Heart left ventricle (tissue), 16 donors: Measurements from ENCODE around the gene TEDC1. TPM values are rescaled to one million over a fixed set of nuclear protein-coding genes. Genes with fewer than 3 reads are reported as not detected.

ENCODE experiments used
- ATAC-seq, 4 donors: fragments of 200-7000 bp; cut with Tn5 transposase; one replicate each; pipeline ENCODE4 v1.9.1; 2020 to 2022; ENCODE audit warnings: moderate library complexity in 4 of 4, mild to moderate bottlenecking in 3 of 4, moderate number of reproducible peaks in 1 of 4
- DNase-seq, 5 donors: peaks; one replicate each; pipeline ENCODE4 v3.0.0-alpha.2; 2020
- H3K27ac ChIP-seq, 12 donors: fragments of 200-600 bp; sonication (generic) in 4 of 12; one replicate each; pipeline versions ENCODE4 v1.5.0 to v1.8.0; 2016 to 2022; ENCODE audit warnings: mild to moderate bottlenecking in 2 of 12
- H3K27me3 ChIP-seq, 9 donors: fragments of 200-600 bp; sonication (generic) in 2 of 9; one replicate each; pipeline versions ENCODE4 v1.5.1 to v1.8.0; 2016 to 2022; ENCODE audit warnings: mild to moderate bottlenecking in 3 of 9
- H3K36me3 ChIP-seq, 9 donors: fragments of 200-600 bp; sonication (generic) in 2 of 9; one replicate each; pipeline versions ENCODE4 v1.5.0 to v1.8.0; 2018 to 2022; ENCODE audit warnings: mild to moderate bottlenecking in 2 of 9
- H3K4me1 ChIP-seq, 12 donors: fragments of 200-600 bp; sonication (generic) in 4 of 12; one replicate each; pipeline versions ENCODE4 v1.5.0 to v1.8.0; 2016 to 2022; ENCODE audit warnings: mild to moderate bottlenecking in 3 of 12
- H3K4me3 ChIP-seq, 12 donors: fragments of 200-600 bp; sonication (generic) in 4 of 12; one replicate each; pipeline versions ENCODE4 v1.5.0 to v1.8.0; 2017 to 2022; ENCODE audit warnings: mild to moderate bottlenecking in 9 of 12, moderate library complexity in 4 of 12
- H3K9me3 ChIP-seq, 12 donors: fragments of 200-600 bp; sonication (generic) in 4 of 12; one replicate each; pipeline versions ENCODE4 v1.5.0 to v1.8.0; 2016 to 2022; ENCODE audit warnings: mild to moderate bottlenecking in 1 of 12
- POLR2A ChIP-seq, 2 donors: fragments of 450-650 bp; IDR thresholded peaks; one replicate each; pipeline ENCODE4 v1.6.1; 2017; ENCODE audit warnings: antibody characterized with exemption in 2 of 2, mild to moderate bottlenecking in 2 of 2, moderate library complexity in 2 of 2
- WGBS, 4 donors: extraction: QIAGEN DNeasy Blood & Tissue Kit in 2 of 4; methylation state at CpG; one replicate each; pipeline versions ENCODE4 v1.1.5 to v1.1.7; 2013 to 2018; 5-methylcytosine and 5-hydroxymethylcytosine counted together
- intact Hi-C, 10 donors: fragments of 100-400 bp; cut with DNase I; formaldehyde crosslinking; loops; one replicate each; pipeline versions ENCODE4 v1.11.1 to v1.14.2; 2022
- polyA plus RNA-seq, 2 donors: library from polyadenylated mRNA; stranded (reverse); fragments of 200-250 nt; gene quantifications; one replicate each; pipeline ENCODE4 v1.2.3, GENCODE V29; 2013
- total RNA-seq, 9 donors: library from RNA; depleted of rRNA in 2 of 9; stranded (reverse); fragments of >200 nt in 2 of 9; fragmentation: NEBNext Ultra II Directional in 3 of 9; extraction: Animal tissue kit (Norgen Biotek cat#: 25700) in 3 of 9; gene quantifications; one replicate each; pipeline versions ENCODE4 v1.1.0 to v1.2.4, GENCODE V29; 2016 to 2023
- TF ChIP-seq, protein P1 (sequence below), 12 donors: fragments of 200-600 bp; sonication (generic) in 4 of 12; IDR thresholded peaks; one replicate each; pipeline versions ENCODE4 v1.5.0 to v1.8.0; 2018 to 2022; ENCODE audit warnings: antibody characterized with exemption in 12 of 12, mild to moderate bottlenecking in 5 of 12
- donor health status: ischemic (EF 13 %, LVEDD 7.1; RV severe dilation, severe dysfunction).
- donor health status: healthy with polysubstance abuse.
- donor health status: DM: no; HTN: yes; CAD: no.
- donor health status: DM: no; HTN: no; CAD: no.
- donor health status: ischemic (EF 25% LVEDD 6.9; RV normal size, moderate dysfunction).
- donor health status: ischemic (EF 25% LVEDD 5.7; RV mildly dilated, moderate dysfunction).
- donor health status: healthy.
- donor health status: DM: yes; HTN: yes; CAD: no.
- donor health status: ischemic (EF 35%, LVEDD 5.7; RV mildly dilated, moderate dysfunction).
- donor health status: nonischemic (EF 11% LVEDD 7.7; RV severe dilation, severe dysfunction).
- donor health status: DM: yes; HTN: yes; CAD: no.
- donor health status: PGD.
- donor health status: ischemic (EF 29% LVEDD 5.4; RV normal size, mild dysfunction).
- donor health status: nonischemic (EF 23%, LVEDD 6.1; RV moderate dilation, normal function).

The TEDC1 gene
- total and polyA plus RNA-seq, 11 donors: 0.94 to 12.4 (median 3.7) TPM

GRCh38 chr14:105492031-105492970, 1.3 kb downstream of the TEDC1 start:
- H3K27ac ChIP-seq: peak overlapping the region in 3 of 12 donors; percentile 92 to 94 (median 93)
- H3K9me3 ChIP-seq: no peaks in the 10 kb centered on the region
- no peak for ATAC-seq
- no peaks in the 10 kb centered on the region for H3K27me3 ChIP-seq
- peaks cover 0 to 9% (median 0%) of the 10 kb centered on the region in 9 donors for H3K36me3 ChIP-seq
- 72 to 84% (median 76%) methylated on average over 17 to 24 of the region's 24 CpGs for WGBS, 4 donors
- H3K4me3 ChIP-seq: peak overlapping the region in 5 of 12 donors; percentile 66 to 86 (median 84)
- TF ChIP-seq POLR2A (IDR thresholded peaks at IDR 0.05): no peak
- TF ChIP-seq, protein P1, sequence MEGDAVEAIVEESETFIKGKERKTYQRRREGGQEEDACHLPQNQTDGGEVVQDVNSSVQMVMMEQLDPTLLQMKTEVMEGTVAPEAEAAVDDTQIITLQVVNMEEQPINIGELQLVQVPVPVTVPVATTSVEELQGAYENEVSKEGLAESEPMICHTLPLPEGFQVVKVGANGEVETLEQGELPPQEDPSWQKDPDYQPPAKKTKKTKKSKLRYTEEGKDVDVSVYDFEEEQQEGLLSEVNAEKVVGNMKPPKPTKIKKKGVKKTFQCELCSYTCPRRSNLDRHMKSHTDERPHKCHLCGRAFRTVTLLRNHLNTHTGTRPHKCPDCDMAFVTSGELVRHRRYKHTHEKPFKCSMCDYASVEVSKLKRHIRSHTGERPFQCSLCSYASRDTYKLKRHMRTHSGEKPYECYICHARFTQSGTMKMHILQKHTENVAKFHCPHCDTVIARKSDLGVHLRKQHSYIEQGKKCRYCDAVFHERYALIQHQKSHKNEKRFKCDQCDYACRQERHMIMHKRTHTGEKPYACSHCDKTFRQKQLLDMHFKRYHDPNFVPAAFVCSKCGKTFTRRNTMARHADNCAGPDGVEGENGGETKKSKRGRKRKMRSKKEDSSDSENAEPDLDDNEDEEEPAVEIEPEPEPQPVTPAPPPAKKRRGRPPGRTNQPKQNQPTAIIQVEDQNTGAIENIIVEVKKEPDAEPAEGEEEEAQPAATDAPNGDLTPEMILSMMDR (IDR thresholded peaks at IDR 0.05): no peak
- DNase-seq: peak in 4 of 5 donors; percentile 43 to 76 (median 50)
- peaks cover 9 to 58% (median 38%) of the 10 kb centered on the region in 12 donors for H3K4me1 ChIP-seq
- intact Hi-C loops: loop anchor here in 4 of 10 donors (5.0 kb wide), 4 partner anchors 35 to 190 kb away; partner anchors contain the start of genes BRF1 (in 1 of the 4), PACS2 (in 1 of the 4) and TMEM121 (in 1 of the 4)

- H3K9me3 ChIP-seq: no peaks in the 10 kb centered on the region
- WGBS, 4 donors: 87 to 92% (median 90%) methylated on average over 9 to 20 of the region's 20 CpGs
- no peak overlapping the region for H3K4me3 ChIP-seq
- H3K36me3 ChIP-seq: peaks cover 0 to 9% (median 0%) of the 10 kb centered on the region in 9 donors
- TF ChIP-seq POLR2A (IDR thresholded peaks at IDR 0.05): no peak
- TF ChIP-seq, protein P1 (IDR thresholded peaks at IDR 0.05): no peak
- H3K27ac ChIP-seq: no peak overlapping the region
- no peak for ATAC-seq
- no peaks in the 10 kb centered on the region for H3K27me3 ChIP-seq
- H3K4me1 ChIP-seq: peaks cover 9 to 49% (median 30%) of the 10 kb centered on the region in 12 donors
- DNase-seq: peak in 2 of 5 donors; percentile 28 to 62
- intact Hi-C loops: loop anchor here in 4 of 10 donors (5.0 kb wide), 4 partner anchors 34 to 191 kb away; partner anchors contain the start of genes BRF1 (in 1 of the 4), PACS2 (in 1 of the 4) and TMEM121 (in 1 of the 4)
Observed at GRCh38 chr14:105492971-105493871, 2.2 kb downstream of the TEDC1 start.

- DNase-seq (peak in 2 of 5 donors; percentile 32 to 61), ATAC-seq (no peak)
- intact Hi-C loops: loop anchor here in 4 of 10 donors (2.0 to 5.0 kb wide), 5 partner anchors 33 to 192 kb away; partner anchors contain the start of genes TMEM121 (in 2 of the 4), BRF1 (in 1 of the 4) and PACS2 (in 1 of the 4)
- Histone ChIP-seq H3K4me1 (peaks cover 3 to 40% (median 22%) of the 10 kb centered on the region in 12 donors), H3K27me3 (no peaks in the 10 kb centered on the region), H3K9me3 (no peaks in the 10 kb centered on the region), H3K27ac (no peak overlapping the region), H3K4me3 (no peak overlapping the region), H3K36me3 (peaks cover 0 to 14% (median 0%) of the 10 kb centered on the region in 9 donors)
- TF ChIP-seq, protein P1 (IDR thresholded peaks at IDR 0.05): no peak
- no peak for TF ChIP-seq POLR2A (IDR thresholded peaks at IDR 0.05)
- WGBS, 4 donors: 87 to 95% (median 91%) methylated on average over 6 to 16 of the region's 16 CpGs
Observed at GRCh38 chr14:105493921-105494605, 3.0 kb downstream of the TEDC1 start.
